A375 (cell line): ENCODE results near the gene DDX23. TPM values are rescaled to one million over a fixed set of nuclear protein-coding genes. Genes with fewer than 3 reads are reported as not detected.

Experiments used
- small RNA-seq: library from RNA; depleted of rRNA; stranded (forward); fragments of <200 nt; gene quantifications from one replicate; pipeline ENCODE3, GENCODE V24; 2014
- total RNA-seq: library from RNA; depleted of rRNA; stranded (reverse); fragments of >200 nt; shearing (Covaris generic); gene quantifications from 2 replicates; pipeline ENCODE4 v1.2.3, GENCODE V29; 2014; rRNA removed

The DDX23 gene
- total RNA-seq, result 63.5 and 66.8 TPM in 2 replicates

DNA sequence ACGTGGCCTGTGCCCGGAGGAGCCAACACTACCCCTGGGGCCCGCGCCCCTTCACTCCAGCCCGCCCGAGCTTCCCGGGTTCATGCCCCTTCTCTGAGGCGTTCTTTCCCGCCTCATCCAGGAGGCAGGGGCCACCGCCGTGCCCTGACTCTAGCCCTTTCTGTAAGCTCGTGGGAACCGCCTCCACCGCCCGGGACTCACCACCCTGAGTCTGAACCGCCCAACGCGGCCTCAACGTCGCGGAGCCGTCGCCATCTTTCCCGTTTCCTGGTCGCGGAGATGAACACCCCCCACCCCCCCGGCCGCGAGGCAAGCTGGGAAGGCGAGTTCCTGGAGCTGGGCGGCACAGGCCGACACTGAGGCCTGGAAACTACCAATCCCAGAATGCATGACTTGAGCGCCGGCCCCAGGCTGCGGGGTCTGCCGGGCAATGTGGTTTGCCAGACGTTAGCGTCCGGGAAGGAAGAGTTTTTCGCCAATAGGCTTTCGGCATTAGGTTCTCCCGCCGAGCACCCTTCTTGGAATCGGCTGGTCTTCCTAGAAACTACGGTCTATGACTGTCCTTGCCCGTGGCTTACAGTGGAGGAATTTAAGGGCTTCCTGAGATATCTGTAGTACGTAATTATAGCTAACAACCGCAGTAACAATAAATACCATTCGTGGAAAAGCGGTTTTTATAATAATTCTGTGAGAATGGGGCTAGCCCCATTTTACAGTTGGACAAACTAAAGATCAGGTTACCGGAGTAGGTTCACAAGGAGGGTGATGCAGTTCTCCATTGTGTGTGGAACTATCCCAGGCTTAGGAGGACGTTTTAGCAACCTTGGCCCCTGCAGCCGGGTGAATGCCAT is at the start of gene DDX23:
TSS of gene DDX23 (minus strand) at position 281 of the 851 bp plus-strand sequence. CDS start 6,381 bp downstream, outside the sequence.

GRCh38 chr12:48865281-48866051 is 13.5 kb upstream of the DDX23 start, which contains the start of gene RND1:
TSS of gene RND1 (minus strand) at chr12:48865870. CDS start at chr12:48865767, 103 bp downstream.

GRCh38 chr12:48817873-48818830 is 33.8 kb downstream of the DDX23 start, which contains the start of gene CACNB3:
TSS of gene CACNB3 (plus strand) at chr12:48818496. CDS start at chr12:48818930, 434 bp downstream.

GRCh38 chr12:48788854-48789775 is 62.8 kb downstream of the DDX23 start, which contains the start of gene ADCY6:
TSS of gene ADCY6 (minus strand) at chr12:48789089. CDS start at chr12:48783434, 5,655 bp downstream.

Small RNAs within 50 kb of the gene (small RNA-seq; reads per million reads assigned to genes)
- gene RF00019 (not detected), gene RNU6-600P (not detected)

Other genes starting within 250 kb of the DDX23 start
- gene KANSL2, start 169.9 kb downstream of the DDX23 start, total RNA-seq, result 34.8 and 57.1 TPM in 2 replicates
- 37.8 and 41.5 TPM in 2 replicates for gene CCNT1, start 135.5 kb downstream of the DDX23 start, total RNA-seq
- 22.6 and 23.9 TPM in 2 replicates for gene ADCY6, start 63.1 kb downstream of the DDX23 start, total RNA-seq
- 15.7 and 22.7 TPM in 2 replicates for gene CACNB3, start 33.7 kb downstream of the DDX23 start, total RNA-seq
- 0.48 and 0.57 TPM in 2 replicates for gene RND1, start 13.7 kb upstream of the DDX23 start, total RNA-seq
- 24.9 and 25.8 TPM in 2 replicates for gene FKBP11, start 73.3 kb upstream of the DDX23 start, total RNA-seq
- gene ARF3, start 105.3 kb upstream of the DDX23 start, total RNA-seq, result 79.5 and 93.6 TPM in 2 replicates
- 2.6 and 3.5 TPM in 2 replicates for gene WNT10B, start 119.6 kb upstream of the DDX23 start, total RNA-seq
- not detected in 2 replicates for gene WNT1, start 126.2 kb upstream of the DDX23 start, total RNA-seq
- 1.6 and 2.4 TPM in 2 replicates for gene DDN, start 147.2 kb upstream of the DDX23 start, total RNA-seq
- gene PRKAG1, start 166.6 kb upstream of the DDX23 start, total RNA-seq, result 120 and 128 TPM in 2 replicates
- gene KMT2D, start 208.6 kb upstream of the DDX23 start, total RNA-seq, result 40.7 and 44.7 TPM in 2 replicates
- gene RHEBL1, start 217.8 kb upstream of the DDX23 start, total RNA-seq, result 4.0 and 9.5 TPM in 2 replicates
- 0.29 and 0.87 TPM in 2 replicates for gene DHH, start 242.6 kb upstream of the DDX23 start, total RNA-seq